Lung (tissue), 12 donors: ENCODE measurements around the gene NSMCE1. TPM values are rescaled to one million over a fixed set of nuclear protein-coding genes. Genes with fewer than 3 reads are reported as not detected.

Source experiments
- ATAC-seq: fragments of 200-7000 bp; cut with Tn5 transposase; one replicate; pipeline ENCODE4 v1.9.1; 2020; ENCODE audit warnings: moderate number of reproducible peaks; ENCODE audit not compliant: insufficient read depth, low FRiP score
- DNase-seq, 3 donors: peaks; one replicate each; pipeline ENCODE4 v3.0.0-alpha.2; 2013 to 2017
- H3K27ac ChIP-seq, 2 donors: one replicate each; pipeline ENCODE4 v1.5.1; 2013; ENCODE audit warnings: mild to moderate bottlenecking in 2 of 2, moderate library complexity in 2 of 2, control low read depth in 1 of 2, inconsistent platforms in 1 of 2, low read depth in 1 of 2, low read length in 1 of 2
- H3K27me3 ChIP-seq, 3 donors: one replicate each; pipeline ENCODE4 v1.5.1; 2013; ENCODE audit warnings: low read length in 2 of 3; ENCODE audit not compliant: control insufficient read depth in 3 of 3, insufficient read depth in 3 of 3
- H3K36me3 ChIP-seq, 4 donors: one replicate each; pipeline ENCODE4 v1.5.1; 2013; ENCODE audit warnings: low read length in 4 of 4, mild to moderate bottlenecking in 1 of 4, moderate library complexity in 1 of 4; ENCODE audit not compliant: control insufficient read depth in 4 of 4, insufficient read depth in 4 of 4
- H3K4me1 ChIP-seq, 5 donors: one replicate each; pipeline ENCODE4 v1.5.1; 2013; ENCODE audit warnings: low read length in 5 of 5, mild to moderate bottlenecking in 2 of 5, moderate library complexity in 1 of 5; ENCODE audit not compliant: control insufficient read depth in 5 of 5, insufficient read depth in 5 of 5
- H3K4me3 ChIP-seq: one replicate; pipeline ENCODE4 v1.5.1; 2013; ENCODE audit warnings: mild to moderate bottlenecking, control low read depth, moderate library complexity
- H3K9ac ChIP-seq, 2 donors: one replicate each; pipeline ENCODE4 v1.5.1; 2013; ENCODE audit warnings: low read length in 2 of 2, control low read depth in 1 of 2; ENCODE audit not compliant: insufficient read depth in 1 of 2
- H3K9me3 ChIP-seq, 4 donors: one replicate each; pipeline ENCODE4 v1.5.1; 2013; ENCODE audit warnings: low read length in 3 of 4, mild to moderate bottlenecking in 1 of 4, moderate library complexity in 1 of 4; ENCODE audit not compliant: control insufficient read depth in 4 of 4, insufficient read depth in 3 of 4
- CTCF ChIP-seq: IDR thresholded peaks from 2 replicates; pipeline ENCODE4 v1.5.1; 2012; ENCODE audit warnings: mild to moderate bottlenecking; ENCODE audit errors: control extremely low read depth, extremely low read depth
- WGBS, 2 donors: extraction: QIAGEN DNeasy Blood & Tissue Kit; methylation state at CpG; one replicate each; pipeline ENCODE4 v1.1.7; 2013; 5-methylcytosine and 5-hydroxymethylcytosine counted together
- polyA plus RNA-seq, 2 donors: library from polyadenylated mRNA; stranded (reverse); fragments of 200-250 nt; gene quantifications; one replicate each; pipeline ENCODE4 v1.2.1, GENCODE V29; 2013
- total RNA-seq, 2 donors: library from RNA; depleted of rRNA in 1 of 2; stranded (reverse); fragments of >200 nt in 1 of 2; gene quantifications; one replicate each; pipeline ENCODE4 v1.2.1, GENCODE V29; 2014 to 2021
- donor health status: control.
- donor health status: control.
- donor health status: Bipolar disorder and iron deficiency.
- donor health status: healthy.
- donor health status: DM: yes; HTN: yes; CAD: no.

NSMCE1 gene
- total and polyA plus RNA-seq, 4 donors, result 37.4 to 75.4 (median 57.2) TPM

GRCh38 chr16:27314986-27315332, 46.4 kb upstream of the NSMCE1 start:
- Histone ChIP-seq H3K27me3 (no peaks in the 10 kb centered on the region), H3K4me1 (peaks cover 0 to 32% (median 21%) of the 10 kb centered on the region in 5 donors), H3K4me3 (peak overlapping the region; percentile 50), H3K9ac (no peak overlapping the region), H3K27ac (peak overlapping the region in 1 of 2 donors; percentile 95), H3K36me3 (peaks cover 0 to 3% (median 0%) of the 10 kb centered on the region in 4 donors), H3K9me3 (no peaks in the 10 kb centered on the region)
- no peak for DNase-seq
- 64 to 72% methylated on average over 2 of the region's 2 CpGs for WGBS, 2 donors
- ATAC-seq, result no peak
- TF ChIP-seq CTCF, result no peak

GRCh38 chr16:27314161-27314723, 45.7 kb upstream of the NSMCE1 start:
- H3K9me3 ChIP-seq, result no peaks in the 10 kb centered on the region
- DNase-seq (peak; percentile 64 to 78 (median 74)), ATAC-seq (peak; percentile 6)
- peak overlapping the region; percentile 36 to 44 for H3K9ac ChIP-seq
- WGBS, 2 donors, result 0 to 1% methylated on average over 34 to 38 of the region's 39 CpGs
- peaks cover 0 to 30% (median 21%) of the 10 kb centered on the region in 5 donors for H3K4me1 ChIP-seq
- peak overlapping the region; percentile 98 for H3K4me3 ChIP-seq
- TF ChIP-seq CTCF, result no peak
- no peaks in the 10 kb centered on the region for H3K27me3 ChIP-seq
- peaks cover 0 to 3% (median 0%) of the 10 kb centered on the region in 4 donors for H3K36me3 ChIP-seq
- peak overlapping the region; percentile 90 to 100 for H3K27ac ChIP-seq

GRCh38 chr16:27313422-27314160, 45.0 kb upstream of the NSMCE1 start, which contains the start of gene IL4R:
Gene IL4R, plus strand, starts transcription at chr16:27313974. Its CDS starts 26,230 bp downstream, at chr16:27340204.
- Histone ChIP-seq H3K4me1 (peaks cover 0 to 26% (median 17%) of the 10 kb centered on the region in 5 donors), H3K9me3 (no peaks in the 10 kb centered on the region), H3K4me3 (peak within 1 kb of the TSS; percentile 98), H3K9ac (peak within 1 kb of the TSS; percentile 36 to 44), H3K27me3 (no peaks in the 10 kb centered on the region), H3K27ac (peak within 1 kb of the TSS; percentile 90 to 100), H3K36me3 (peaks cover 0 to 3% (median 0%) of the 10 kb centered on the region in 4 donors)
- no peak for TF ChIP-seq CTCF
- 0 to 1% methylated on average over 54 to 85 of the region's 85 CpGs for WGBS, 2 donors
- DNase-seq (peak; percentile 66 to 77 (median 70)), ATAC-seq (peak; percentile 67)
